Urinary bladder (tissue), 4 donors: ENCODE data around the gene VCPKMT. TPM values are rescaled to one million over a fixed set of nuclear protein-coding genes. Genes with fewer than 3 reads are reported as not detected.

Source experiments
- DNase-seq: peaks from one replicate; pipeline ENCODE4 v3.0.0-alpha.2; 2015; ENCODE audit errors: extremely low spot score
- H3K27ac ChIP-seq: one replicate; pipeline ENCODE4 v1.5.1; 2013; ENCODE audit warnings: low read depth, mild to moderate bottlenecking, moderate library complexity
- H3K36me3 ChIP-seq: one replicate; pipeline ENCODE4 v1.6.1; 2013; ENCODE audit warnings: mild to moderate bottlenecking, moderate library complexity; ENCODE audit not compliant: insufficient read depth
- H3K4me1 ChIP-seq: one replicate; pipeline ENCODE4 v1.6.1; 2013; ENCODE audit warnings: mild to moderate bottlenecking, moderate library complexity; ENCODE audit not compliant: insufficient read depth
- H3K4me3 ChIP-seq: one replicate; pipeline ENCODE4 v1.5.1; 2013; ENCODE audit warnings: low read depth, low read length
- WGBS: extraction: QIAGEN DNeasy Blood & Tissue Kit; methylation state at CpG from one replicate; pipeline ENCODE4 v1.1.7; 2013; 5-methylcytosine and 5-hydroxymethylcytosine counted together
- polyA plus RNA-seq: library from polyadenylated mRNA; stranded (reverse); fragments of 200-250 nt; gene quantifications from one replicate; pipeline ENCODE4 v1.2.3, GENCODE V29; 2013
- total RNA-seq: library from RNA; depleted of rRNA; stranded (reverse); fragments of >200 nt; gene quantifications from one replicate; pipeline ENCODE4 v1.2.3, GENCODE V29; 2014
- donor health status: healthy with polysubstance abuse.
- donor health status: healthy.

The VCPKMT gene
- total RNA-seq, result 9.6 TPM
- 7.8 TPM for polyA plus RNA-seq

- Histone ChIP-seq H3K4me1 (no peaks in the 10 kb centered on the region), H3K27ac (peak within 1 kb of the TSS; percentile 65), H3K4me3 (peak within 1 kb of the TSS; percentile 62), H3K36me3 (peaks cover 4% of the 10 kb centered on the region)
- DNase-seq, result peak; percentile 86
- WGBS, result under 1% methylated on average over 63 of the region's 63 CpGs
Measured at GRCh38 chr14:50116181-50116956, at the start of gene VCPKMT. Gene VCPKMT, minus strand, starts transcription at chr14:50116572. Its CDS starts 20 bp downstream, at chr14:50116552.

DNA sequence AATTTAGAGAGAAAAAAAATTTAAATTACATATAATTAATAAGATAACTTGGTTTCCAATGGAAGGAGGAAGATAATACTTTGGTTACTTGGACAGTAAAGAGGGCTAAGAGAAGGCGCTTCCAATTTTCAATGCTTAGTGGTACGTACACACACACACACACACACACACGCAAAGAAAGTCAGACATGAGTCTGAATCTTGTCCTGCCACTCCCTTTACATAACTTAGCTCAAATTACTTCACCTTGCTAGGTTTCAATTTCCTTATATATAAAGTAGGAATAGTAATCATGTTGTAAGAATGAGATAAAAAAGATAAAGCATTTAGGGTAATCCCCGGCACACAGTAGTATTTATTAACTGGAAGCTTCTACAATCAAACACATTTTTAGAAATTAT lies 39.7 kb upstream of the VCPKMT start:
- no peak overlapping the region for H3K27ac ChIP-seq
- no peak for DNase-seq
- H3K36me3 ChIP-seq, result peaks cover 2% of the 10 kb centered on the region
- WGBS, result 90% methylated on average over 4 of the region's 4 CpGs
- no peak overlapping the region for H3K4me3 ChIP-seq
- no peaks in the 10 kb centered on the region for H3K4me1 ChIP-seq

GRCh38 chr14:50148799-50149198 lies 32.4 kb upstream of the VCPKMT start:
- Histone ChIP-seq H3K27ac (no peak overlapping the region), H3K4me1 (no peaks in the 10 kb centered on the region), H3K4me3 (no peak overlapping the region), H3K36me3 (peaks cover 2% of the 10 kb centered on the region)
- 93% methylated on average over 4 of the region's 4 CpGs for whole genome bisulfite sequencing
- no peak for DNase-seq

DNA sequence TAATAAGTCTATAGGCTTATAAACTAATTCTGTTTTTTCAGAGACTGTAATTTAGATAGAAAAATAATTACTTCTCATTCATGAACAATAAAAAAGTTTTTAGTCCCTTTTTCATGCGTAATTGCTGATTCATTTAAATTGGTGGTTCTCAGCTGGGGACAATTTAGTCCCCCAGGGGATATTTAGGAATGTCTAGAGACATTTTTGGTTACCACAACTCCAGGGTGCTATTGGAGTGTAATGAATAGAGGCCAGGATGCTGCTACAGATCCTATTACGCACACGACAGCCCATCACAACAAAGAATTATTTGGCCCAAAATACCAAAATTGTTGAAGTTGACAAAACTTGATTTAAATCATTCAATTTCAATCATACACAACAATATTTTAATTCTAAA lies 22.8 kb upstream of the VCPKMT start:
- no peak for DNase-seq
- no peaks in the 10 kb centered on the region for H3K4me1 ChIP-seq
- 97% methylated on average over 3 of the region's 3 CpGs for WGBS
- no peak overlapping the region for H3K27ac ChIP-seq
- H3K4me3 ChIP-seq, result no peak overlapping the region
- no peaks in the 10 kb centered on the region for H3K36me3 ChIP-seq

DNA sequence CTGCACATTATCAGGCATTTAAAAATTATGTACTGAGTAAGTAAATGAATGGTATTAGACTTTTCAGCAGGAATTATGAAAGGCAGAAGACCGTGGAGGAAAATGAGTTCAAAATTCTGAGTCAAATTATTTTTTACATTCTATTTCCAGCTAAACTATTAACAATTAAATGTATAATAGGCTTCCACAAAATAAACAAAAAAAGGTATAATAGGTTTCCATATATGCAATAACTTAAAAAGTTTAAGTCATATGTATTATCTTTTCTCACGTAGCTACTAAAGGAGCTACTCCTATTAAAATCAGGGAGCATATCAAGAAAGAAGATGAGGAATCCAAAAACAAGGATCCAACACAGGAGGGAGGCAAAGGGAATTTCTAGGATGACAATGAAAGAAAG lies 11.4 kb upstream of the VCPKMT start:
- peaks cover 5% of the 10 kb centered on the region for H3K36me3 ChIP-seq
- 94% methylated on average over 2 of the region's 2 CpGs for WGBS

GRCh38 chr14:50123062-50123461 lies 6.7 kb upstream of the VCPKMT start:
- no peak overlapping the region for H3K27ac ChIP-seq
- WGBS, result 92% methylated on average over 3 of the region's 3 CpGs
- no peak for DNase-seq
- H3K4me1 ChIP-seq, result no peaks in the 10 kb centered on the region
- H3K36me3 ChIP-seq, result peaks cover 2% of the 10 kb centered on the region
- no peak overlapping the region for H3K4me3 ChIP-seq

More for the DNA sequence above, 11.4 kb upstream of the VCPKMT start:
- no peak overlapping the region for H3K27ac ChIP-seq
- H3K4me1 ChIP-seq, result no peaks in the 10 kb centered on the region
- DNase-seq, result no peak
- H3K4me3 ChIP-seq, result no peak overlapping the region

GRCh38 chr14:50122291-50122690 lies 5.9 kb upstream of the VCPKMT start:
- WGBS, result 94% methylated on average over 6 of the region's 6 CpGs
- Histone ChIP-seq H3K4me3 (no peak overlapping the region), H3K36me3 (peaks cover 2% of the 10 kb centered on the region), H3K4me1 (no peaks in the 10 kb centered on the region), H3K27ac (no peak overlapping the region)
- no peak for DNase-seq

DNA sequence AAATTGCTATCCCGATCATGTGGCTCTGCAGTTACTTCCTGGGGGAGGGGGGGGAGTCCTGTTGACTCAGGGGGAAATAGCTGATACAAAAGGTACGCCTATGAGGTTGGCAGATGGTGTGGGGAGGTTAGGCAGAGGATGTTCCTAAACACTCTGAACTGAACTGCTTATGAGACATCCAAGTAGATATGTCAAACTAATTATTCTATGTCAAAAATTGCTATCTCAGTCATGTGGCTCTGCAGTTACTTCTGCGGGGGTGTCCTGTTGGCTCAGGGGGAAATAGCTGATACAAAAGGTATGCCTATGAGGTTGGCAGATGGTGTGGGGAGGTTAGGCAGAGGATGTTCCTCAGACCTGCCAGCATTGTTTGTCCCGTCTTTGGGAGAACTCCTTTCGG lies 5.1 kb upstream of the VCPKMT start:
- H3K36me3 ChIP-seq, result peaks cover 2% of the 10 kb centered on the region
- no peaks in the 10 kb centered on the region for H3K4me1 ChIP-seq
- 92% methylated on average over 5 of the region's 5 CpGs for WGBS
- H3K27ac ChIP-seq, result no peak overlapping the region
- DNase-seq, result no peak
- no peak overlapping the region for H3K4me3 ChIP-seq

GRCh38 chr14:50117456-50117855 lies 1.1 kb upstream of the VCPKMT start:
- peaks cover 2% of the 10 kb centered on the region for H3K36me3 ChIP-seq
- WGBS, result 87% methylated on average over 2 of the region's 2 CpGs
- H3K4me3 ChIP-seq, result no peak overlapping the region
- DNase-seq, result no peak
- H3K27ac ChIP-seq, result peak overlapping the region; percentile 10
- H3K4me1 ChIP-seq, result no peaks in the 10 kb centered on the region

- H3K36me3 ChIP-seq, result peaks cover 3% of the 10 kb centered on the region
- H3K4me3 ChIP-seq, result peak overlapping the region; percentile 62
- WGBS, result 18% methylated on average over 2 of the region's 2 CpGs
- no peaks in the 10 kb centered on the region for H3K4me1 ChIP-seq
- peak overlapping the region; percentile 65 for H3K27ac ChIP-seq
- DNase-seq, result no peak
Measured at GRCh38 chr14:50116966-50117365, 594 bp upstream of the VCPKMT start.

GRCh38 chr14:50113381-50114035 lies 2.9 kb downstream of the VCPKMT start:
- no peaks in the 10 kb centered on the region for H3K4me1 ChIP-seq
- 79% methylated on average over 4 of the region's 4 CpGs for WGBS
- no peak overlapping the region for H3K27ac ChIP-seq
- DNase-seq, result no peak
- H3K36me3 ChIP-seq, result peaks cover 6% of the 10 kb centered on the region
- no peak overlapping the region for H3K4me3 ChIP-seq

DNA sequence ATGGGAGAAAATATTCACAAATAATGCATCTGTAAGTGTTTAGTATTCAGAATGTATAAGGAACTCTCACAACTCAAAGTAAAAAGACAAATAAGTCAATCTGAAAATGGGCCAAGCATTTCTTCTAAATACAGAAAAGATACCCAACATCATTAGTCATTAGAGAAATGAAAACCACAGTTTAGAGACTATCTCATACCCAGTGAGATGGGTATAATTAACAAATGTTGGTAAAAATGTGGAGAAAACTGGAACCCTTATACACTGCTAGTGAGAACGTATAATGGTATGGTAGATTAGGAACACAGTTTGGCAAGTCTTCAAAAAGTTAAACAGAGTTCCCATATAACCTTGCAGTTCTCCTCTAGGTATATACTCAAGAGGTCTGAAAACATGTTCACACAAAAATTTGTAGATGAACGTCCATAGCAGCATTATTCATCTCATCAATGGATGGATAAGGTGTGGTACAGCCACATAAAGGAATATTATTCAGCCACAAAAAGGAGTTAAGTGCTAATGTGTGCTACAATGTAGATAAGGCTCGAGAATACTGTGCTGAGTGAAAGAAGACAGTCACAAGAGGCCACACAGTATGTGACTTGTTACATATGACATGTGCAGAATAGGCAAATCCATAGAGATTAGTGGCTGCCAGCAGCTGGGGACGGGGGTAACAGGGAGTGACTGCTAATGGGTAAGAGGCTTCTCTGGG lies 5.9 kb downstream of the VCPKMT start:
- Histone ChIP-seq H3K4me3 (no peak overlapping the region), H3K4me1 (no peaks in the 10 kb centered on the region), H3K36me3 (peaks cover 6% of the 10 kb centered on the region), H3K27ac (no peak overlapping the region)
- no peak for DNase-seq
- WGBS, result 90% methylated on average over 4 of the region's 4 CpGs

- no peak for DNase-seq
- H3K36me3 ChIP-seq, result peaks cover 6% of the 10 kb centered on the region
- no peak overlapping the region for H3K27ac ChIP-seq
- WGBS, result 60% methylated on average over 6 of the region's 6 CpGs
- no peaks in the 10 kb centered on the region for H3K4me1 ChIP-seq
- no peak overlapping the region for H3K4me3 ChIP-seq
Measured at GRCh38 chr14:50109342-50109741, 7.0 kb downstream of the VCPKMT start.

- Histone ChIP-seq H3K36me3 (peaks cover 5% of the 10 kb centered on the region), H3K4me1 (no peaks in the 10 kb centered on the region), H3K27ac (no peak overlapping the region), H3K4me3 (no peak overlapping the region)
- WGBS, result 76% methylated on average over 2 of the region's 2 CpGs
- DNase-seq, result no peak
Measured at GRCh38 chr14:50107850-50108249, 8.5 kb downstream of the VCPKMT start.
